ENCODE data around the gene CFAP45. TPM values are rescaled to one million over a fixed set of nuclear protein-coding genes. Genes with fewer than 3 reads are reported as not detected.

Gene CFAP45
- total RNA-seq, 1 donor from 2014 or later = 0.74 TPM

DNA sequence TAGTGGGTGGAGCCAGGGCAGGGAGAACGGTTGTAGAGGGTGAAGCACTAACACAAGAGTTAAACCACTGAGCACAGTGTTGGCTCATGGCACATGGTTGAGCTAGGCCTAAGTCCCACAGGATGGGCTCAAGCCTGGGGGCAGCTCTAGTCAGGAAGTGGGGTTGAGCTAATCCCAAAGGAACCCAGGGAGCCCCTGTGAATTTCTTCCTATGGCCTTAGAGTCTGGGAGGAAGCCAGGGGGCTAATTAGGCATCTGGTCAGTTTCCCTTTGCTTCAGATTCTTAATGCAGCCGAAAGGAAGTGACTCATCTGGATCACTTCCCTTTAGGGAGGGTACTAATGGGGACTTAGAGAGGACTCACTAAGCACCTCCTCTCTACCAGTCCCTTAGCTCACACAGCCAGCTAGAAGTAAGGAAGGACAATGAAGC, 10.1 kb downstream of the CFAP45 start:
- H3K27ac Mint-ChIP-seq = no peak overlapping the region
- H3K9me3 Mint-ChIP-seq (ENCODE audit: low read depth) = no peaks in the 10 kb centered on the region
- H3K4me1 Mint-ChIP-seq (ENCODE audit: low read depth) = no peaks in the 10 kb centered on the region
- no peaks in the 10 kb centered on the region for H3K36me3 Mint-ChIP-seq (ENCODE audit: insufficient read depth)
- no peak overlapping the region for H3K4me3 Mint-ChIP-seq (ENCODE audit: low read depth)
- DNase-seq (ENCODE audit: low spot score, unreplicated experiment) = no peak
- TF ChIP-seq, protein P1, sequence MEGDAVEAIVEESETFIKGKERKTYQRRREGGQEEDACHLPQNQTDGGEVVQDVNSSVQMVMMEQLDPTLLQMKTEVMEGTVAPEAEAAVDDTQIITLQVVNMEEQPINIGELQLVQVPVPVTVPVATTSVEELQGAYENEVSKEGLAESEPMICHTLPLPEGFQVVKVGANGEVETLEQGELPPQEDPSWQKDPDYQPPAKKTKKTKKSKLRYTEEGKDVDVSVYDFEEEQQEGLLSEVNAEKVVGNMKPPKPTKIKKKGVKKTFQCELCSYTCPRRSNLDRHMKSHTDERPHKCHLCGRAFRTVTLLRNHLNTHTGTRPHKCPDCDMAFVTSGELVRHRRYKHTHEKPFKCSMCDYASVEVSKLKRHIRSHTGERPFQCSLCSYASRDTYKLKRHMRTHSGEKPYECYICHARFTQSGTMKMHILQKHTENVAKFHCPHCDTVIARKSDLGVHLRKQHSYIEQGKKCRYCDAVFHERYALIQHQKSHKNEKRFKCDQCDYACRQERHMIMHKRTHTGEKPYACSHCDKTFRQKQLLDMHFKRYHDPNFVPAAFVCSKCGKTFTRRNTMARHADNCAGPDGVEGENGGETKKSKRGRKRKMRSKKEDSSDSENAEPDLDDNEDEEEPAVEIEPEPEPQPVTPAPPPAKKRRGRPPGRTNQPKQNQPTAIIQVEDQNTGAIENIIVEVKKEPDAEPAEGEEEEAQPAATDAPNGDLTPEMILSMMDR (IDR thresholded peaks at IDR 0.05; ENCODE audit: unreplicated experiment) = no peak
- H3K27me3 Mint-ChIP-seq = peaks cover 36% of the 10 kb centered on the region

DNA sequence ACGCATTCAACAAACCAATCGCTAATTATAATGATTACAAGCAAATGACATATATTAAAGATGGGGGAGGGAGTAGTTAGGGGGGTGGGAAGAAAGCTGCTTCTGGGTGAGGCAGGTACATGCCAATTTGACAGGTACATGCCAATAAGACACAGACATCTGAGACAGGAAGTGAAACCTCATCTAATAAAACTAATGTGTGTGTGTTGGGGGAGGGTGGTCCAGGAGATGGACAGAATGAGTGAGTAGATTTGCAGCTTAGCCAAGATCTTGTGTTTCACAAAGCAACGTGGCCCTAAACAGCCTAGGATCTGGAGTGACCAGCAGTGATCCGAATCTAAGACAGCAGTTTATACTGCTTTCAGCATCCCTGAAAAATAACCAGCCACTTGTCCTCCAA, 10.8 kb downstream of the CFAP45 start:
- no peaks in the 10 kb centered on the region for H3K4me1 Mint-ChIP-seq (ENCODE audit: low read depth)
- H3K27me3 Mint-ChIP-seq = peaks cover 37% of the 10 kb centered on the region

DNA sequence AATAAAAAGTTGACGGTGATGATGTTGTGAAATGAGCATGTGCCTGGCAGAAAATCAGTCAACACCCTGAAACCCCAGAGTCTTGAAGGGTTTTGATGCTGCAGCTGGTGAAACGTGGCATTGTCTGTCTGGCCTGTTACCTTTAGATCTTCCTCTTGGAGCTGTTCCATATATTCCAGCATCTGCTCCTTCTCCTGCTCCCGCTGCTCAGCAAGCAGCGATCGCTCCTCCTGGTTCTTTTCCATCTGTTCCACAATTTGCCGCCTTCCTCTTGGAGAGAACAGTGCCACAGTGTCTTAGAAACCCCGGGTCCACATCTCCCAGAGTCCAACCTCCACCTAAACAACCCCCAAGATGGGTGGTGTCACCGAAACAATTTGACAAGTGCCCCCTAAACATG, 15.7 kb downstream of the CFAP45 start:
- Mint-ChIP-seq H3K27me3 (peaks cover 22% of the 10 kb centered on the region), H3K4me1 (ENCODE audit: low read depth) (no peaks in the 10 kb centered on the region), H3K4me3 (ENCODE audit: low read depth) (no peak overlapping the region), H3K27ac (no peak overlapping the region), H3K9me3 (ENCODE audit: low read depth) (no peaks in the 10 kb centered on the region), H3K36me3 (ENCODE audit: insufficient read depth) (no peaks in the 10 kb centered on the region)
- DNase-seq (ENCODE audit: low spot score, unreplicated experiment) = no peak
- TF ChIP-seq, protein P1 (IDR thresholded peaks at IDR 0.05; ENCODE audit: unreplicated experiment) = no peak

More for the DNA sequence above, 10.8 kb downstream of the CFAP45 start:
- Mint-ChIP-seq H3K4me3 (ENCODE audit: low read depth) (no peak overlapping the region), H3K36me3 (ENCODE audit: insufficient read depth) (no peaks in the 10 kb centered on the region), H3K27ac (no peak overlapping the region), H3K9me3 (ENCODE audit: low read depth) (no peaks in the 10 kb centered on the region)
- no peak for DNase-seq (ENCODE audit: low spot score, unreplicated experiment)
- TF ChIP-seq, protein P1 (IDR thresholded peaks at IDR 0.05; ENCODE audit: unreplicated experiment) = no peak

DNA sequence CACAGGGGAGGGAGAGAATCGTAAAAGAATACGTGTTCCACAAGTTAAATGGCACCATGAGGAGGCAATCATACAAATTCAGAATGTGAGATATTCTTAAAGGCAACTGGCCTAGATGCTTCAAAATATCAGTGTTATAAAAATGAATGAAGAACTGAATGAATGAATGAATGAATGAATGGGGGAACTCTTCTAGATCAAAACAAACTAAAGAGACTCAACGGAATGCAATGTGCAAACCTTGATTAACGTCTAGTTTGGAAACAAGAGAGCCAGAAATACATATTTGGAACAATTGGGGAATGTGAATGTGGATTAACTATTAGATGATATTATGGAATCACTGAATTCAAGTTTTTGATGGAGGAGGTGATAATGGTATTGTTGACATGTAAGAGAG, 16.8 kb downstream of the CFAP45 start:
- no peaks in the 10 kb centered on the region for H3K36me3 Mint-ChIP-seq (ENCODE audit: insufficient read depth)
- H3K27ac Mint-ChIP-seq = no peak overlapping the region
- TF ChIP-seq, protein P1 (IDR thresholded peaks at IDR 0.05; ENCODE audit: unreplicated experiment) = no peak
- H3K27me3 Mint-ChIP-seq = peaks cover 29% of the 10 kb centered on the region
- DNase-seq (ENCODE audit: low spot score, unreplicated experiment) = no peak
- no peak overlapping the region for H3K4me3 Mint-ChIP-seq (ENCODE audit: low read depth)
- no peaks in the 10 kb centered on the region for H3K4me1 Mint-ChIP-seq (ENCODE audit: low read depth)
- H3K9me3 Mint-ChIP-seq (ENCODE audit: low read depth) = no peaks in the 10 kb centered on the region

DNA sequence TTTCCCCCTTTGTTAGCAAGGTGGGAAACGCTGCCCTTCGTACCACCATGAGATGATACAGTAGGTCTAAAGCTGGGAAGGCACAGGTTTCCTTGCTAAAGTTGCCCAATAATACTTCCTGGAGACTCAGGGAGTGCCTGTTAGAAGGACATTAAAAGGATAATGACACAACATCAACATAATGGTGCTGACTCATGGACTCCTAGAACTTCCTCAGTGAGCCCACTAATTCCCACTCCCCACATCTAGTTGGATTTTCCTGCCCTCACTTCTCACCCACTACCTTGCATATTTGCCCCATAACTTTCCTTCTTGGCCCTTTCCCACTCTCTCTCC, 17.5 kb downstream of the CFAP45 start:
- Mint-ChIP-seq H3K36me3 (ENCODE audit: insufficient read depth) (no peaks in the 10 kb centered on the region), H3K9me3 (ENCODE audit: low read depth) (no peaks in the 10 kb centered on the region), H3K4me1 (ENCODE audit: low read depth) (no peaks in the 10 kb centered on the region), H3K27ac (no peak overlapping the region), H3K4me3 (ENCODE audit: low read depth) (no peak overlapping the region), H3K27me3 (peaks cover 26% of the 10 kb centered on the region)
- TF ChIP-seq, protein P1 (IDR thresholded peaks at IDR 0.05; ENCODE audit: unreplicated experiment) = no peak
- no peak for DNase-seq (ENCODE audit: low spot score, unreplicated experiment)
